GM23248 (cell line): Measurements from ENCODE around the gene SOBP. TPM values are rescaled to one million over a fixed set of nuclear protein-coding genes. Genes with fewer than 3 reads are reported as not detected.

Experiments
- DNase-seq: peaks from one replicate; pipeline ENCODE4 v3.0.0-alpha.2; 2015
- H2AFZ ChIP-seq: fragments of 200-600 bp; sonication (generic); 2 replicates; pipeline ENCODE4 v1.6.1; 2016; ENCODE audit warnings: antibody characterized with exemption
- H3F3A ChIP-seq: fragments of 200-600 bp; sonication (generic); 2 replicates; pipeline ENCODE4 v1.6.1; 2016; ENCODE audit warnings: mild to moderate bottlenecking, antibody characterized with exemption, mixed run types; ENCODE audit not compliant: insufficient read depth
- H3K27ac ChIP-seq: fragments of 200-600 bp; sonication (generic); 2 replicates; pipeline ENCODE4 v1.5.1; 2016; ENCODE audit warnings: mild to moderate bottlenecking
- H3K27me3 ChIP-seq: fragments of 200-600 bp; sonication (generic); replicated peaks from 2 replicates; pipeline ENCODE4 v1.6.1; 2016; ENCODE audit warnings: mild to moderate bottlenecking; ENCODE audit not compliant: insufficient read depth
- H3K36me3 ChIP-seq: fragments of 200-600 bp; sonication (generic); 2 replicates; pipeline ENCODE4 v1.6.1; 2016; ENCODE audit warnings: low read depth, mild to moderate bottlenecking
- H3K4me1 ChIP-seq: fragments of 200-600 bp; sonication (generic); 2 replicates; pipeline ENCODE4 v1.6.1; 2016; ENCODE audit warnings: mild to moderate bottlenecking; ENCODE audit not compliant: insufficient read depth
- H3K4me2 ChIP-seq: fragments of 200-600 bp; sonication (generic); one replicate; pipeline ENCODE4 v1.6.1; 2016; ENCODE audit warnings: mild to moderate bottlenecking; ENCODE audit not compliant: unreplicated experiment
- H3K4me3 ChIP-seq: fragments of 200-600 bp; sonication (generic); 2 replicates; pipeline ENCODE4 v1.5.1; 2016; ENCODE audit warnings: mild to moderate bottlenecking
- H3K79me2 ChIP-seq: fragments of 200-600 bp; sonication (generic); 2 replicates; pipeline ENCODE4 v1.6.1; 2016; ENCODE audit warnings: mild to moderate bottlenecking; ENCODE audit not compliant: insufficient read depth
- H3K9ac ChIP-seq: fragments of 200-600 bp; sonication (generic); 2 replicates; pipeline ENCODE4 v1.6.1; 2016; ENCODE audit warnings: mild to moderate bottlenecking
- H3K9me2 ChIP-seq: fragments of 200-600 bp; sonication (generic); 2 replicates; pipeline ENCODE4 v1.6.1; 2016; ENCODE audit warnings: mixed run types, mild to moderate bottlenecking, moderate library complexity; ENCODE audit not compliant: insufficient read depth
- H3K9me3 ChIP-seq: fragments of 200-600 bp; sonication (generic); one replicate; pipeline ENCODE4 v1.6.1; 2017; ENCODE audit warnings: low read depth
- H4K20me1 ChIP-seq: fragments of 200-600 bp; sonication (generic); 2 replicates; pipeline ENCODE4 v1.6.0; 2016; ENCODE audit not compliant: insufficient read depth
- EZH2 ChIP-seq: fragments of 200-600 bp; sonication (generic); IDR thresholded peaks from 2 replicates; pipeline ENCODE4 v1.6.1; 2018; ENCODE audit warnings: antibody characterized with exemption, mild to moderate bottlenecking; ENCODE audit not compliant: insufficient read depth, poor library complexity, severe bottlenecking
- EZH2phosphoT487 ChIP-seq: fragments of 200-600 bp; sonication (generic); IDR thresholded peaks from 2 replicates; pipeline ENCODE4 v1.6.1; 2018; ENCODE audit warnings: antibody characterized with exemption, moderate library complexity, mild to moderate bottlenecking, low read depth; ENCODE audit not compliant: insufficient read depth
- WGBS, 2 experiments: methylation state at CpG; one replicate each; pipeline ENCODE4 v1.1.6; 2015 to 2017; ENCODE audit warnings: low lambda C conversion rate in 2 of 2, low coverage in 1 of 2; ENCODE audit errors: missing lambda C conversion rate in 2 of 2; 5-methylcytosine and 5-hydroxymethylcytosine counted together
- in situ Hi-C: fragments of 300-500 bp; cut with MboI; formaldehyde crosslinking; loops from 2 replicates; pipeline ENCODE4 v1.15.0; 2020
- polyA plus RNA-seq: library from polyadenylated mRNA; unstranded; fragments of >200 nt; fragmentation: Nextera tagmentation; extraction: Ambion mirVana; gene quantifications from 2 replicates; pipeline ENCODE4 v1.2.1, GENCODE V29; 2016
- total RNA-seq: library from RNA; depleted of rRNA; stranded (reverse); fragments of >200 nt; shearing (Covaris generic); gene quantifications from 2 replicates; pipeline ENCODE4 v1.2.3, GENCODE V29; 2014

Gene SOBP
- total and polyA plus RNA-seq, 2 experiments from 2014 or later = 0.38 to 0.97 TPM

DNA sequence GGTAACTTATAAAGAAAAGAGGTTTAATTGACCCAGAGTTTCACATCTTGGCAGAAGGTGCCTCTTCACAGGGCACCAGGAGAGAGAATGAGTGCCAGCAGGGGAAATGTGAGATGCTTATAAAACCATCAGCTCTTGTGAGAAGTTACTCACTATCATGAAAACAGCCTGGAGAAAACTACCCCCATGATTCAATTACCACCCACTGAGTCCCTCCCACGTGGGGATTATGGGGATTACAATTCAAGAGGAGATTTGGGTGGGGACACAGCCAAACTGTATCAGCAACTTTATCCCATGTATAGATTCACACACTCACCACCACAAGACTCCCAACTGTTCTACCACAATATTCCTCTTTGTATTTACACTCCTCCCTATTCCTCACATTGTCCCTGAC, 41.1 kb upstream of the SOBP start:
- Histone ChIP-seq H3K9me2 (no peaks in the 10 kb centered on the region), H3K4me1 (peaks cover 10% of the 10 kb centered on the region), H3K9ac (no peak overlapping the region), H3K9me3 (no peaks in the 10 kb centered on the region), H3K4me3 (no peak overlapping the region), H3K27me3 (no peaks in the 10 kb centered on the region), H3K27ac (no peak overlapping the region), H2AFZ (no peak overlapping the region), H3F3A (peaks cover 10% of the 10 kb centered on the region), H3K4me2 (no peak overlapping the region), H4K20me1 (no peaks in the 10 kb centered on the region), H3K36me3 (no peaks in the 10 kb centered on the region), H3K79me2 (peaks cover 65% of the 10 kb centered on the region)
- 31 to 43% methylated on average over 1 of the region's 1 CpG for WGBS, 2 experiments
- no peak for TF ChIP-seq EZH2
- no peak for TF ChIP-seq EZH2phosphoT487
- no peak for DNase-seq
- in situ Hi-C loops = no loop called here

DNA sequence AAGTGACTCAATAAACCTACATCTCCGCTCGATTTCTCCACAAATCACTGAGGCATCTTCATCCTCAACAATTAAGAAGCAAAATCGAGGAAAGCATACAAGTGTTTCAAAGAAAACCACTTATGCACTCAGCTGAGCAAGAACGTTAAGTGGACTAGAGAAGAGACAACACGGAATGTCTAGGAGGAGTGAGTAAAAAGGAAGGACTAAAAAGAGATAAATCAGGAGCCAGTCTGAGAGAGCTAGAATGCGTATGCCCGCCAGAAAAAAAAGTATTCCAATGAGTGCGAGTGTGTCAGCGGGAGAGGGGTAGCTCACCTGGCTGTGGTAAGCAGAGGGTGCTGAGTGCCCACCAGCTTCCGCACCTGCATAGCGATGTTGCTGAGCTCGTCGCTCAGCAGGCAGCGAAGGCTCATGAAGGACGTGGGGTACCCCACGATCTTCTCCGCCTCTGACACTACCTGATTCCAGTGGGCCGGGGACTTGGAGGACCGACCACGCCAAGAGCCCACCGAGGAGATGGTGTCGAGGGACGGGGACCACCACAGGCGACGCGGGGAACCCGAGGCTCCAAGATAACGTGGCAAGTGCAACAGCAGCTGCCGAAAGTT, 31.1 kb upstream of the SOBP start:
- peak overlapping the region; percentile 65 for H3K27ac ChIP-seq
- peak overlapping the region; percentile 89 for H3K4me3 ChIP-seq
- H3K79me2 ChIP-seq = peaks cover 50% of the 10 kb centered on the region
- peak overlapping the region; percentile 78 for H3K4me2 ChIP-seq
- no peaks in the 10 kb centered on the region for H3K9me3 ChIP-seq
- no peaks in the 10 kb centered on the region for H4K20me1 ChIP-seq
- H3K9ac ChIP-seq = peak overlapping the region; percentile 88
- no peaks in the 10 kb centered on the region for H3K27me3 ChIP-seq
- peak overlapping the region; percentile 98 for H2AFZ ChIP-seq
- WGBS, 2 experiments = 1% methylated on average over 29 of the region's 29 CpGs
- in situ Hi-C loops = no loop called here
- no peaks in the 10 kb centered on the region for H3K4me1 ChIP-seq
- no peaks in the 10 kb centered on the region for H3K9me2 ChIP-seq
- H3K36me3 ChIP-seq = no peaks in the 10 kb centered on the region
- peak; percentile 58 for DNase-seq
- H3F3A ChIP-seq = no peaks in the 10 kb centered on the region
- TF ChIP-seq EZH2 (no peak), EZH2phosphoT487 (no peak)

DNA sequence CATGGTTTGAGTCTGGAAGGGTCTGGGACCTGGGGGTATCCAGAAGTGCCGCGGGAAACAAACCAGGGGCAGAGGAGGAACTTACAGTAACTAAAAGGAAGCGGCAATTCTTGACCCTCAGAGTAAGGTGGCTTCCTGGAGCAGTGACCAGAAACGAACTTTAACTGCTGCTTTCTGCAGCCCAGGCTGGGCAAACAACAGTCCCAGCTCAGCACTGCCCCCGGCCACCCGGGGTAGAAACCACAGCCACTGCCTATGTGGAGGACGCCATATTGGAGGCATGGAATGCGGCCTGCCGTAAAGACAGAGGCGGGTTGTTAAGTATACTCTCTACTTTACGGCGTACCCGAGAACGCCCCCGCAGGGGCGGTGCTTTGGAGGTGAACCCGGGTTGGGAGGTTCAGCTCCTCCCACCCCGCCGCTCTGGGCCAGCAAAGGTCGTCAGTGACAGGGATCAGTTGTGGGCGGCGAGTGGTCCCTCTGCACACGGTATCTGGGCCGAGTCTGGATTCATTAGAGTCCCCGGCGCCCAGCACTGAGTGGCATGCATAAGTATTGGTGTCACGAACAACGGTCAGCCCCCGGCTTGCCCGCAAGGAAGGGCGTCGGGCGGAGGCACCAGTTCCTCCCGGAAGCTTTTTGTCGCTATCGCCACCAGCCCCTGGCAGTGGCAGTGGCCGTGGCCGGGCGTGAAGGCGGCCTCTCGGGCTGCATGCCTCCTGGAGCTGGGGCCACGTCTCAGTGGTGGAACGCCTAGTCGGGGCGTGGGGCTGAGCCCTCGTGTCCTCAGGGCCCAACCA, 30.4 kb upstream of the SOBP start, which contains the start of gene PDSS2:
Gene PDSS2 (minus strand): TSS at position 282 of the 800 bp plus-strand sequence. CDS start 279 bp downstream, at position 3.
- H3K9me3 ChIP-seq = no peaks in the 10 kb centered on the region
- no peaks in the 10 kb centered on the region for H3K4me1 ChIP-seq
- peak within 1 kb of the TSS; percentile 98 for H2AFZ ChIP-seq
- peaks cover 43% of the 10 kb centered on the region for H3K79me2 ChIP-seq
- in situ Hi-C loops = no loop called here
- DNase-seq = peak; percentile 99
- WGBS, 2 experiments = 2% methylated on average over 36 to 43 of the region's 46 CpGs
- no peaks in the 10 kb centered on the region for H3F3A ChIP-seq
- peak within 1 kb of the TSS; percentile 65 for H3K27ac ChIP-seq
- no peaks in the 10 kb centered on the region for H4K20me1 ChIP-seq
- TF ChIP-seq EZH2 (no peak), EZH2phosphoT487 (no peak)
- no peaks in the 10 kb centered on the region for H3K36me3 ChIP-seq
- no peaks in the 10 kb centered on the region for H3K9me2 ChIP-seq
- peak within 1 kb of the TSS; percentile 89 for H3K4me3 ChIP-seq
- no peaks in the 10 kb centered on the region for H3K27me3 ChIP-seq
- H3K4me2 ChIP-seq = peak within 1 kb of the TSS; percentile 78
- peak within 1 kb of the TSS; percentile 88 for H3K9ac ChIP-seq

DNA sequence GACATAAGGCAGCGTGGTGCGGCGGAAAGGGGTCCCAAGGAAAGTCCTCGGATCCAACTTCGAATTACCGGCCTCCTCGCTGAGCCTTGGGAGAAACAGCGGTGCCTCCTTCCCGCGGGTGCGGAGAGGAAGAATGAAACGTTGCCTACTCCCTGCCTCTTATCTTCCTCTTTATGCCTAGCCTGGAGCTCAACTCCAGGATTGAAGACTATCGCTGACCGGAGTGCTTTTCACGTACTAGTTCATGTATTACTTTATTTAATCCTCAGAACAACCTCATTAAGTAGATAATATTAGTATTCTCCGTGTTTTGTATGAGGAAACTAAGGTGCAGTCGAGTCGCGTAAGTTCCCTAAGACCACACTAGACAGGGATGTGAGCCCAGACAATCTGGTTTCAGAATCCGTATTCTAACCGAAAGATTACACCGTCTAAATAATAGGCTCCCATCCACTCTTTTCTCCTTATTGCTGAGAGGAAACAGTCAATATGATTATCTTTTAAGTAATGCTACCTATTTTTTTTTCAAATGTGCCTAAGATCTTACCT, 29.8 kb upstream of the SOBP start:
- Histone ChIP-seq H3K4me3 (peak overlapping the region; percentile 89), H3K9me2 (no peaks in the 10 kb centered on the region), H2AFZ (peak overlapping the region; percentile 98), H3K9me3 (no peaks in the 10 kb centered on the region), H3K36me3 (no peaks in the 10 kb centered on the region), H3K9ac (peak overlapping the region; percentile 88), H3K79me2 (peaks cover 36% of the 10 kb centered on the region), H3K4me2 (peak overlapping the region; percentile 74), H3F3A (no peaks in the 10 kb centered on the region), H3K27ac (peak overlapping the region; percentile 61; the same call in 1 of the 2 replicates), H3K4me1 (no peaks in the 10 kb centered on the region), H3K27me3 (no peaks in the 10 kb centered on the region), H4K20me1 (no peaks in the 10 kb centered on the region)
- in situ Hi-C loops = no loop called here
- DNase-seq = no peak
- TF ChIP-seq EZH2phosphoT487 (no peak), EZH2 (no peak)
- WGBS, 2 experiments = 44 to 47% methylated on average over 22 of the region's 22 CpGs
